ENCODE results near the gene OSCAR. TPM values are rescaled to one million over a fixed set of nuclear protein-coding genes. Genes with fewer than 3 reads are reported as not detected.
"Not testable (repeated sequence)": the region's sequence is repeated elsewhere in the genome, so short reads cannot be mapped to it uniquely, and the experiment has no call there.

OSCAR gene
- total and polyA plus RNA-seq, 12 donors: 0.22 to 5.3 (median 0.40) TPM; not detected in 1

DNA sequence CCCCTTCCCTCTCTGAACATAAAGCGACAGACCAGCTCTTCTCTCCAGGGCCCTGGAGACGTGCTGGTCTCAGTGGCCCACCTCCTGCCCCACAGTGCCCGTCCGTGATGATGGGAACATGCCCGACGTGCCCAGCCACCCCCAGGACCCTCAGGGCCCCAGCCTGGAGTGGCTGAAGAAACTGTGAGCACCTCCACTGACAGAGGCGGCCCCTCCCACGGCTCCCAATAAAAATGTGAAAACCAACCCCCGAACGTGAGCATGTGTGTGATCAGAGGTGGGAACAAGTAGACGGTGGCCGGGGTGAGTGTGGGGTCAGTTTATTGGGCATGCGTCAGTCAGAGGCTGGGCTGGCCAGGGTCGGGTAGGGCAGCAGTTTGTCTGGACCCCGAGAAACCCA is 6.1 kb upstream of the OSCAR start:
- H3K27ac ChIP-seq: no peak overlapping the region
- TF ChIP-seq CTCF (IDR thresholded peaks at IDR 0.05): no peak
- H3K9me3 ChIP-seq: no peaks in the 10 kb centered on the region
- H3K4me3 ChIP-seq: no peak overlapping the region
- WGBS, 2 donors: 74 to 80% methylated on average over 15 of the region's 15 CpGs
- peaks cover 0 to 24% (median 15%) of the 10 kb centered on the region in 9 donors for H3K4me1 ChIP-seq
- intact Hi-C loops (cut with DNase I): loop anchor here in 3 of 10 donors (10.0 kb wide), 3 partner anchors 132 to 948 kb away; no protein-coding TSS in a partner anchor
- DNase-seq (no peak), ATAC-seq (no peak)
- H3K36me3 ChIP-seq: peaks cover 0 to 69% (median 35%) of the 10 kb centered on the region in 9 donors
- no peaks in the 10 kb centered on the region for H3K27me3 ChIP-seq

- DNase-seq (no peak), ATAC-seq (no peak)
- Histone ChIP-seq H3K27me3 (no peaks in the 10 kb centered on the region), H3K9me3 (no peaks in the 10 kb centered on the region), H3K4me3 (no peak overlapping the region), H3K27ac (no peak overlapping the region), H3K36me3 (peaks cover 0 to 59% (median 27%) of the 10 kb centered on the region in 9 donors), H3K4me1 (peaks cover 0 to 26% (median 15%) of the 10 kb centered on the region in 9 donors)
- no peak for TF ChIP-seq CTCF (IDR thresholded peaks at IDR 0.05)
- WGBS, 2 donors: 91 to 94% methylated on average over 10 of the region's 10 CpGs
- intact Hi-C loops (cut with DNase I): loop anchor here in 3 of 10 donors (10.0 kb wide), 3 partner anchors 131 to 949 kb away; no protein-coding TSS in a partner anchor
These were observed 5.2 kb upstream of the OSCAR start for GRCh38 chr19:54105796-54106195.

DNA sequence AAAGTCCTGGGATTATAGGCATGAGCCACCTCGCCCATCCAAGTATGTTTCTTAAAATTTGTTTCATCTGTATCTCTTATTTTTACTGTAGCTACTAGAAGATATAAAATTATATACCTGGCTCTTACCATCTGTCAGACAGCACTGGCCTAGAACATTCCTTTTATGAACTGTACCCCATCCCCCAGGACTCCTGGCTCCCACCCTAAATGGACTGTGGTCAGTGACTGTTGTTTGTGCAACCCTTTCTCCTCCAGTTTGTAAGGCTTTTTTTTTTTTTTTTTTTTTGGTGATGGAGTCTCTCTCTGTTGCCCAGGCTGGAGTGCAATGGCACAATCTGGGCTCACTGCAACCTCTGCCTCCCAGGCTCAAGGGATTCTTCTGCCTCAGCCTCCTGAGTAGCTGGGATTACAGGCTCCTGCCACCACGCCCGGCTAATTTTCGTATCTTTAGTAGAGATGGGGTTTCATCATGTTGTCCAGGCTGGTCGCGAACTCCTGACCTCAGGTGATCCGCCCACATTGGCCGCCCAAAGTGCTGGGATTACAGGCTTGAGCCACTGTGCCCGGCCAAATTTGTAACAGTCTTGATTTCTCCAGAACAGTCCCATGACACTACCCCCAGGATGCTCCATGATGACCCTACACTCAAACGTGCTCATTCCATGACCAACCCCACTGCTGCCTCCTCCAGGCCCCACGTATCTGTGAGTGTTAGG is 4.6 kb upstream of the OSCAR start:
- Histone ChIP-seq H3K36me3 (peaks cover 0 to 53% (median 25%) of the 10 kb centered on the region in 9 donors), H3K4me3 (no peak overlapping the region), H3K4me1 (peaks cover 0 to 27% (median 15%) of the 10 kb centered on the region in 9 donors), H3K27me3 (no peaks in the 10 kb centered on the region), H3K9me3 (no peaks in the 10 kb centered on the region), H3K27ac (no peak overlapping the region)
- WGBS, 2 donors: 89 to 91% methylated on average over 11 of the region's 11 CpGs
- intact Hi-C loops (cut with DNase I): loop anchor here in 3 of 10 donors (10.0 kb wide), 3 partner anchors 130 to 950 kb away; no protein-coding TSS in a partner anchor
- no peak for TF ChIP-seq CTCF (IDR thresholded peaks at IDR 0.05)
- no peak for ATAC-seq
- no peak for DNase-seq

DNA sequence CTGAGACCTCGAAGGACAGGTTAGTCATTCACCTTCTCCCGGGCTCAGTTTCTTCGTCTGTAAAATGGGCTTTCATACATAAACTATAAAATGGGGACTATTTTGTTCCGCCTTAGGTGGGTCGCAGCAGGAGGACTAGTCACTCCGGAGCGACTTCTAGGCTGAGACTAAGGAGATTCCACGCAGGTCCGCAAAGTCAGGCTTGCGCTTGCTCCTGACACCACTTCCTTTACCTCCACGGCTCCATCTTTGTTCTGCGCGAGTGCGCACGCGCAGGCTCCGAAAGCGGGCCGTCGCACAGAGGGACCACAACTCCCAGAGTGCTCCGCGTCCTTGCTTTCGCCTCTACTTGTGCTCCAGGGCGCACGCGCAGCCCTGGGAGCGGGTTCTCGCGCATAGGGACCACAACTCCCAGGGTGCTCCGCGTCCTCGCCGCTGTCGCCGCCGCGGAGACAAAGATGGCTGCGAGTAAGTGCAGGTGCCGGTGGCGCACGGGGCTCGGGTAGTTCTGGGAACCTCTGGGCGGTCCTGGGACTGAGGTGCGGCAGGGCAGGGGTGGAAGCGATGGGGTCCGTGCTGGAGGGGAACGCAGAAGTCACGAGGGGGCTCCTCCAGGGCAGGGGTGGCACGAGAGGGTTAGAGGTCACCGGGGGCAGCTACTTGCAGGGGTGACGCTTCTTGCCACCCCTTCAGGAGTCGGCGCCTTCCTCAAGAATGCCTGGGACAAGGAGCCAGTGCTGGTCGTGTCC is 2.0 kb upstream of the OSCAR start, which contains the start of gene NDUFA3:
TSS of gene NDUFA3 (plus strand) at position 435 of the 749 bp plus-strand sequence. CDS start at position 459, 24 bp downstream.
- peak; percentile 97 to 98 for DNase-seq
- intact Hi-C loops (cut with DNase I): loop anchor here in 4 of 10 donors (1.0 to 10.0 kb wide), 4 partner anchors 13 to 952 kb away; partner anchors contain the start of genes PRPF31 (in 2 of the 4) and TFPT (in 2 of the 4)

DNA sequence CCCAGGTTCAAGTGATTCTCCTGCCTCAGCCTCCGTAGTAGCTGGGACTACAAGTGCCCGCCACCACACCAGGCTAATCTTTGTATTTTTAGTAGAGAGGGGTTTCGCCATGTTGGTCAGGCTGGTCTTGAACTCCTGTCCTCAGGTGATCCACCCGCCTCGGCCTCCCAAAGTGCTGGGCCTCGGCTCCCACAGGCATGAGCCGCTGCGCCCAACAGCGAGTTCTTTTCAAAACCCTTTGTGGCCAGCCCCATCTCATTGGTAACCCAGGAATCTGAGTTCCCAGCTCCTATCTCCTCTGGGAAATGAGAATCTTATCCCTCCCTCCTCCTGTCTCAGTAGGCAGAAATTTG is 724 bp downstream of the OSCAR start:
- not testable (repeated sequence) for H3K36me3 ChIP-seq, DNase-seq, ATAC-seq, H3K9me3 ChIP-seq
- 75 to 84% methylated on average over 9 of the region's 9 CpGs for whole genome bisulfite sequencing, 2 donors
- H3K4me1 ChIP-seq: peaks cover 4 to 48% (median 20%) of the 10 kb centered on the region in 9 donors
- peak overlapping the region in 2 of 10 donors; percentile 11 to 50 for H3K4me3 ChIP-seq
- intact Hi-C loops (cut with DNase I): loop anchor here in 3 of 10 donors (10.0 kb wide), 3 partner anchors 125 to 955 kb away; no protein-coding TSS in a partner anchor
- peak overlapping the region in 1 of 10 donors; percentile 89 for H3K27ac ChIP-seq
- peaks cover 0 to 29% (median 19%) of the 10 kb centered on the region in 7 donors for H3K27me3 ChIP-seq

More for the DNA sequence above, 2.0 kb upstream of the OSCAR start, which contains the start of gene NDUFA3:
- Histone ChIP-seq H3K27me3 (peaks cover 0 to 8% (median 0%) of the 10 kb centered on the region in 7 donors), H3K4me1 (peaks cover 0 to 30% (median 15%) of the 10 kb centered on the region in 9 donors), H3K9me3 (no peaks in the 10 kb centered on the region), H3K27ac (peak within 1 kb of the TSS; percentile 68 to 91 (median 83)), H3K36me3 (peaks cover 0 to 27% (median 9%) of the 10 kb centered on the region in 9 donors), H3K4me3 (peak within 1 kb of the TSS; percentile 70 to 99 (median 88))
- 3% methylated on average over 54 of the region's 54 CpGs for WGBS, 2 donors
- TF ChIP-seq CTCF (IDR thresholded peaks at IDR 0.05): no peak
- ATAC-seq: peak; percentile 99 to 100 (median 100)

Measured in heart right ventricle (tissue), 16 donors.